ENCODE results near the gene MAPKAP1.

The MAPKAP1 gene

DNA sequence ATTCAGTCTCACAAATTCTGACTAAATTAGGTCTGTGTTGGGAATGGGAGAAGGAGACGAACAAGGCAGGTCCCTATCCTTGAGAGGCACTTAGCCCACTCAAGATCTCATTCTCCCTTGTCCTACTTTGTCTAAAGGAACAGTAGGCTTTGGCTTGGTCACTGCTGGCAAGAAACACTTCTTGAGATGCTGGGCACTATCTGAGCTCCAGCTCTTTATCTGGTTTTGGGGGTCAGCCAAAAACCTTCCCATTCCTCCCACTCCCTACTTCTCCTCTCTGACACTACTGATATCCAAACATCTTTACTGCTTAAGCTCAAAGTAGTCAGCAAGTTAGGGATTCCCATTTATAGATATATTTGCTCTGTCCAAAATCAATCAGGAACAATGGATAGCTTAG lies 155.2 kb downstream of the MAPKAP1 start:
- no peaks in the 10 kb centered on the region for H3K9me2 ChIP-seq (replicated peaks; ENCODE audit: control insufficient read depth, low read length)
- H3K4me3 ChIP-seq (ENCODE audit: low read length): no peak overlapping the region
- no peaks in the 10 kb centered on the region for H3K79me2 ChIP-seq (ENCODE audit: control insufficient read depth, low read length)
- H3K36me3 ChIP-seq (ENCODE audit: control insufficient read depth, low read length): 0 out of 2 replicates have a peak, but pooled peaks cover 3% of the 10 kb centered on the region
- no peak overlapping the region for H3K27ac ChIP-seq (ENCODE audit: low read depth, low read length)
- no peaks in the 10 kb centered on the region for H3K4me1 ChIP-seq (ENCODE audit: control insufficient read depth, low read length)
- H3F3A ChIP-seq (ENCODE audit: control insufficient read depth, insufficient read depth): no peaks in the 10 kb centered on the region
- H3K27me3 ChIP-seq (ENCODE audit: control insufficient read depth, low read length): no peaks in the 10 kb centered on the region
- no peaks in the 10 kb centered on the region for H4K20me1 ChIP-seq (ENCODE audit: control insufficient read depth, insufficient read depth, low read depth, low read length)
- TF ChIP-seq, protein P1, sequence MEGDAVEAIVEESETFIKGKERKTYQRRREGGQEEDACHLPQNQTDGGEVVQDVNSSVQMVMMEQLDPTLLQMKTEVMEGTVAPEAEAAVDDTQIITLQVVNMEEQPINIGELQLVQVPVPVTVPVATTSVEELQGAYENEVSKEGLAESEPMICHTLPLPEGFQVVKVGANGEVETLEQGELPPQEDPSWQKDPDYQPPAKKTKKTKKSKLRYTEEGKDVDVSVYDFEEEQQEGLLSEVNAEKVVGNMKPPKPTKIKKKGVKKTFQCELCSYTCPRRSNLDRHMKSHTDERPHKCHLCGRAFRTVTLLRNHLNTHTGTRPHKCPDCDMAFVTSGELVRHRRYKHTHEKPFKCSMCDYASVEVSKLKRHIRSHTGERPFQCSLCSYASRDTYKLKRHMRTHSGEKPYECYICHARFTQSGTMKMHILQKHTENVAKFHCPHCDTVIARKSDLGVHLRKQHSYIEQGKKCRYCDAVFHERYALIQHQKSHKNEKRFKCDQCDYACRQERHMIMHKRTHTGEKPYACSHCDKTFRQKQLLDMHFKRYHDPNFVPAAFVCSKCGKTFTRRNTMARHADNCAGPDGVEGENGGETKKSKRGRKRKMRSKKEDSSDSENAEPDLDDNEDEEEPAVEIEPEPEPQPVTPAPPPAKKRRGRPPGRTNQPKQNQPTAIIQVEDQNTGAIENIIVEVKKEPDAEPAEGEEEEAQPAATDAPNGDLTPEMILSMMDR (IDR thresholded peaks at IDR 0.05; ENCODE audit: low read depth, low read length, poor library complexity, severe bottlenecking): no peak
- no peak for TF ChIP-seq EZH2phosphoT487 (IDR thresholded peaks at IDR 0.05; ENCODE audit: borderline replicate concordance, low read length)
- no peaks in the 10 kb centered on the region for H3K9me3 ChIP-seq (ENCODE audit: control insufficient read depth, insufficient read depth, low read length)
- no peak overlapping the region for H3K4me2 ChIP-seq (ENCODE audit: low read length)

DNA sequence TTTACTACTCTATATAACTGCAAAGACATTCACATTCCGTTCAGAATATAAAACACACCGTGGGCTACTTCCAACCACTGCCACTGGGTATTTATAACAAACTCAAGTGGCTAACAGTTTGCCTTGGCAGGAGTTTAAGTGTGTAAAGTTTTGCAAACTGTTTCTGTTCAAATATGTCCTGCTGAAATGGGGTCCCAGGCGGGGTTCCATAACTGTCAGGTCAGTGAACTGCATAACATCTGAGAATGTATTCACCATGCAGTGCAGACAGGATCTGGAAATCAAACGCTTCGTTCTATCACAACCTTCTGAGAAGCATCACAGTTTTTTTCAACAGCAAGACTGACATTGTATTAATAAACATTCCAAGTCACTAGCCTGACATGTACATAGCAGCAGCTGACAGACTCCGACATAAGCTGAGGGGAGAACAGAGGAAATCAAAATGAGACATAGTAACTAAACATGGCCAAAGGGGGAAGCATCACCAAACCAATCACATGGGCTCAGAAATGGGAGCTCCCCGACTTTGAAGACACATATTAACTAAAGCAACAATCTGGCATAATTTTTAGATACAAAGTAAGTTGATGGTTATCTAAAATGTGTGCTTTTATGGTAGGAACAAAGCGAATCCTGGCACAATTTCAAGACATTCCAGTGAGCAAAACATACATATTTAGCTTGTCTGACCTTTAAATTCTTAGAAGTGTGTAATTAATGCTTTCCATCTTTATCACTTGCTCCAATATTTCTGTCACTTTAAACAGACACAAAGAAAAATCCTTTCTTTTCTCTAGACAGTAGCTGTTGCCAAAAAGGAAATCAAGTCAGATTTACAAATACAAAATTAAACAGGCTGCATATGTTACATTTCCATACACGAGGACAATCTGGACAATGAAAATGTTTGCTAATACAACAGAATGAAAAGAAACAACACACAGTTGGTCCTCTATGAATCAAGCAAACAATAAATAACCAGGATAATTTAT lies 156.8 kb downstream of the MAPKAP1 start:
- Histone ChIP-seq H3K79me2 (ENCODE audit: control insufficient read depth, low read length) (no peaks in the 10 kb centered on the region), H4K20me1 (ENCODE audit: control insufficient read depth, insufficient read depth, low read depth, low read length) (no peaks in the 10 kb centered on the region), H3K27me3 (ENCODE audit: control insufficient read depth, low read length) (no peaks in the 10 kb centered on the region), H3K4me2 (ENCODE audit: low read length) (no peak overlapping the region), H3F3A (ENCODE audit: control insufficient read depth, insufficient read depth) (no peaks in the 10 kb centered on the region), H3K9me3 (ENCODE audit: control insufficient read depth, insufficient read depth, low read length) (no peaks in the 10 kb centered on the region), H3K36me3 (ENCODE audit: control insufficient read depth, low read length) (0 out of 2 replicates have a peak, but pooled peaks cover 3% of the 10 kb centered on the region), H3K4me3 (ENCODE audit: low read length) (no peak overlapping the region), H3K4me1 (ENCODE audit: control insufficient read depth, low read length) (no peaks in the 10 kb centered on the region), H3K9me2 (replicated peaks; ENCODE audit: control insufficient read depth, low read length) (no peaks in the 10 kb centered on the region), H3K27ac (ENCODE audit: low read depth, low read length) (no peak overlapping the region)
- no peak for TF ChIP-seq EZH2phosphoT487 (IDR thresholded peaks at IDR 0.05; ENCODE audit: borderline replicate concordance, low read length)
- TF ChIP-seq, protein P1 (IDR thresholded peaks at IDR 0.05; ENCODE audit: low read depth, low read length, poor library complexity, severe bottlenecking): no peak

DNA sequence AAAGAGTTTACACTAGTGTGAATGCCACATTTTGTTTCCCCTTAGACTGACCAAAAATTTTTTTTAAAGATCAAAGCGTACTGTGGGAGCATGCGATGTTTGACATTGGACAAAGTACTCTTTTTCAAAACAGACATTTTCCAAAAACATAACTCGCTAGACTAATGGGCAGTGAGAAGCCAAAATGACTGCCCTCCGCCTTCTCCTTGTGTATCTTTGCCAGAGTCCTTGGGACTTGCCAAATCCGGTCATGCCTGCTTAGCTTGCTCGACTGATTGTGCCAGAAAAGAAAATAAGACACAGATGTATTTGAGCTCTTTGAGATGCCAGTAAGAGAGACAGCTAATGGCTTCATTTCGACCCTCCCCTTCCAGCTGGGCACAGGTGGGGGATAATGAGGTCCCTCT lies 157.5 kb downstream of the MAPKAP1 start:
- no peaks in the 10 kb centered on the region for H3K9me3 ChIP-seq (ENCODE audit: control insufficient read depth, insufficient read depth, low read length)
- H3K4me2 ChIP-seq (ENCODE audit: low read length): no peak overlapping the region
- H3K9me2 ChIP-seq (replicated peaks; ENCODE audit: control insufficient read depth, low read length): no peaks in the 10 kb centered on the region
- H3F3A ChIP-seq (ENCODE audit: control insufficient read depth, insufficient read depth): no peaks in the 10 kb centered on the region
- H3K36me3 ChIP-seq (ENCODE audit: control insufficient read depth, low read length): 0 out of 2 replicates have a peak, but pooled peaks cover 3% of the 10 kb centered on the region
- no peaks in the 10 kb centered on the region for H3K27me3 ChIP-seq (ENCODE audit: control insufficient read depth, low read length)
- no peaks in the 10 kb centered on the region for H3K79me2 ChIP-seq (ENCODE audit: control insufficient read depth, low read length)
- no peak overlapping the region for H3K27ac ChIP-seq (ENCODE audit: low read depth, low read length)
- TF ChIP-seq, protein P1 (IDR thresholded peaks at IDR 0.05; ENCODE audit: low read depth, low read length, poor library complexity, severe bottlenecking): no peak
- no peak for TF ChIP-seq EZH2phosphoT487 (IDR thresholded peaks at IDR 0.05; ENCODE audit: borderline replicate concordance, low read length)
- no peaks in the 10 kb centered on the region for H4K20me1 ChIP-seq (ENCODE audit: control insufficient read depth, insufficient read depth, low read depth, low read length)
- no peak overlapping the region for H3K4me3 ChIP-seq (ENCODE audit: low read length)
- H3K4me1 ChIP-seq (ENCODE audit: control insufficient read depth, low read length): no peaks in the 10 kb centered on the region
